ENCODE results near the gene C19orf85.

C19orf85 gene

DNA sequence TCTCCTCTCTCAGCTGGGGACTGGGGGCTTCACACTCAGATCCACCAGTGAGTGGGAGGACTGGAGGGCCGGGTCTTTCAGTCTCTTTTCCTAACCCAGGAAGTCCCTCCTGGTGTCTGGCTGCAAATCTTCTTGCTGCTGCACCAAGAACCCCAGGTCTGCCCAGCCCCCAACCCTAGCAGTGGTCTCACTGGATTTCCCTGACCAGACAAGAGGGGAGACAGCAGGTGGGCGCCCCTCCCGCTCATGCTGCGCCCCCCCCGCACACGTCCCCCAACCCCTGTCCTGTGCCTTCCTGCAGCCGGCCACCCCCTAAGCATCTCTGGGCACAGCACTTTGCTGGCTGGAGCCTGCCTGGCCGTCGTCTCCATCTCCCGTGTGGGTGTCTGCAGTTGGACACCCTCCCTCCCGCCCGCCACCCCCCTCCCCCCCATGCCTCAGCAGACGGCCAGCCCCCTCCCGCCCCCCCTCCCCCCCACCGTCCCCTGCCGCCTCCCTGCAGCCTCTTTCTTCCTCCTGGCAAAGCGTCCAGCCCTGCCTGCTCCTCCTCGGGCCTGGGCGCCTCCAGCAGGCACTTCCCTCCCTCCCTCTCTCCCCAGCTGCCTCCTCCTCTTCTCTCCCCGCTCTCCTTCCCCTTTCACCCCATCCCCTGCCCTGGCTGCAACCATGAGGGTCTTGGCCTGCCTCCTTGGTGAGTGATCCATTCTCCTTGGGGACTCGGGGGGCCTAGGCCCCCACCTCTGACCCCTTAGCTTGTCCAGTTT lies 23.6 kb upstream of the C19orf85 start, which contains the start of gene SSC5D:
SSC5D (plus strand) TSS at position 513 of the 764 bp plus-strand sequence; CDS start at position 667, 154 bp downstream.
- Histone ChIP-seq H3K27me3 (ENCODE audit: insufficient read depth, poor library complexity, severe bottlenecking) (peaks cover 15% of the 10 kb centered on the region), H3K4me3 (replicated peaks; ENCODE audit: insufficient read depth, low read length) (no peak within 1 kb of the TSS), H3K27ac (replicated peaks) (no peak within 1 kb of the TSS)
- TF ChIP-seq GABPA (IDR thresholded peaks at IDR 0.05; ENCODE audit: low read depth): no peak
- TF ChIP-seq, protein P1, sequence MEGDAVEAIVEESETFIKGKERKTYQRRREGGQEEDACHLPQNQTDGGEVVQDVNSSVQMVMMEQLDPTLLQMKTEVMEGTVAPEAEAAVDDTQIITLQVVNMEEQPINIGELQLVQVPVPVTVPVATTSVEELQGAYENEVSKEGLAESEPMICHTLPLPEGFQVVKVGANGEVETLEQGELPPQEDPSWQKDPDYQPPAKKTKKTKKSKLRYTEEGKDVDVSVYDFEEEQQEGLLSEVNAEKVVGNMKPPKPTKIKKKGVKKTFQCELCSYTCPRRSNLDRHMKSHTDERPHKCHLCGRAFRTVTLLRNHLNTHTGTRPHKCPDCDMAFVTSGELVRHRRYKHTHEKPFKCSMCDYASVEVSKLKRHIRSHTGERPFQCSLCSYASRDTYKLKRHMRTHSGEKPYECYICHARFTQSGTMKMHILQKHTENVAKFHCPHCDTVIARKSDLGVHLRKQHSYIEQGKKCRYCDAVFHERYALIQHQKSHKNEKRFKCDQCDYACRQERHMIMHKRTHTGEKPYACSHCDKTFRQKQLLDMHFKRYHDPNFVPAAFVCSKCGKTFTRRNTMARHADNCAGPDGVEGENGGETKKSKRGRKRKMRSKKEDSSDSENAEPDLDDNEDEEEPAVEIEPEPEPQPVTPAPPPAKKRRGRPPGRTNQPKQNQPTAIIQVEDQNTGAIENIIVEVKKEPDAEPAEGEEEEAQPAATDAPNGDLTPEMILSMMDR (IDR thresholded peaks at IDR 0.05; ENCODE audit: insufficient read depth, low read length): no peak
- TF ChIP-seq SPI1 (IDR thresholded peaks at IDR 0.05; ENCODE audit: borderline replicate concordance, low read depth): no peak
- TF ChIP-seq, protein P2, sequence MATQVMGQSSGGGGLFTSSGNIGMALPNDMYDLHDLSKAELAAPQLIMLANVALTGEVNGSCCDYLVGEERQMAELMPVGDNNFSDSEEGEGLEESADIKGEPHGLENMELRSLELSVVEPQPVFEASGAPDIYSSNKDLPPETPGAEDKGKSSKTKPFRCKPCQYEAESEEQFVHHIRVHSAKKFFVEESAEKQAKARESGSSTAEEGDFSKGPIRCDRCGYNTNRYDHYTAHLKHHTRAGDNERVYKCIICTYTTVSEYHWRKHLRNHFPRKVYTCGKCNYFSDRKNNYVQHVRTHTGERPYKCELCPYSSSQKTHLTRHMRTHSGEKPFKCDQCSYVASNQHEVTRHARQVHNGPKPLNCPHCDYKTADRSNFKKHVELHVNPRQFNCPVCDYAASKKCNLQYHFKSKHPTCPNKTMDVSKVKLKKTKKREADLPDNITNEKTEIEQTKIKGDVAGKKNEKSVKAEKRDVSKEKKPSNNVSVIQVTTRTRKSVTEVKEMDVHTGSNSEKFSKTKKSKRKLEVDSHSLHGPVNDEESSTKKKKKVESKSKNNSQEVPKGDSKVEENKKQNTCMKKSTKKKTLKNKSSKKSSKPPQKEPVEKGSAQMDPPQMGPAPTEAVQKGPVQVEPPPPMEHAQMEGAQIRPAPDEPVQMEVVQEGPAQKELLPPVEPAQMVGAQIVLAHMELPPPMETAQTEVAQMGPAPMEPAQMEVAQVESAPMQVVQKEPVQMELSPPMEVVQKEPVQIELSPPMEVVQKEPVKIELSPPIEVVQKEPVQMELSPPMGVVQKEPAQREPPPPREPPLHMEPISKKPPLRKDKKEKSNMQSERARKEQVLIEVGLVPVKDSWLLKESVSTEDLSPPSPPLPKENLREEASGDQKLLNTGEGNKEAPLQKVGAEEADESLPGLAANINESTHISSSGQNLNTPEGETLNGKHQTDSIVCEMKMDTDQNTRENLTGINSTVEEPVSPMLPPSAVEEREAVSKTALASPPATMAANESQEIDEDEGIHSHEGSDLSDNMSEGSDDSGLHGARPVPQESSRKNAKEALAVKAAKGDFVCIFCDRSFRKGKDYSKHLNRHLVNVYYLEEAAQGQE (IDR thresholded peaks at IDR 0.05; ENCODE audit: insufficient replicate concordance, low read depth): no peak
- TF ChIP-seq POLR2AphosphoS5 (IDR thresholded peaks at IDR 0.05; ENCODE audit: low read depth): no peak
- peak; percentile 29 to 35 for DNase-seq (ENCODE audit: low read depth in 1 of 2, low spot score in 1 of 2)

DNA sequence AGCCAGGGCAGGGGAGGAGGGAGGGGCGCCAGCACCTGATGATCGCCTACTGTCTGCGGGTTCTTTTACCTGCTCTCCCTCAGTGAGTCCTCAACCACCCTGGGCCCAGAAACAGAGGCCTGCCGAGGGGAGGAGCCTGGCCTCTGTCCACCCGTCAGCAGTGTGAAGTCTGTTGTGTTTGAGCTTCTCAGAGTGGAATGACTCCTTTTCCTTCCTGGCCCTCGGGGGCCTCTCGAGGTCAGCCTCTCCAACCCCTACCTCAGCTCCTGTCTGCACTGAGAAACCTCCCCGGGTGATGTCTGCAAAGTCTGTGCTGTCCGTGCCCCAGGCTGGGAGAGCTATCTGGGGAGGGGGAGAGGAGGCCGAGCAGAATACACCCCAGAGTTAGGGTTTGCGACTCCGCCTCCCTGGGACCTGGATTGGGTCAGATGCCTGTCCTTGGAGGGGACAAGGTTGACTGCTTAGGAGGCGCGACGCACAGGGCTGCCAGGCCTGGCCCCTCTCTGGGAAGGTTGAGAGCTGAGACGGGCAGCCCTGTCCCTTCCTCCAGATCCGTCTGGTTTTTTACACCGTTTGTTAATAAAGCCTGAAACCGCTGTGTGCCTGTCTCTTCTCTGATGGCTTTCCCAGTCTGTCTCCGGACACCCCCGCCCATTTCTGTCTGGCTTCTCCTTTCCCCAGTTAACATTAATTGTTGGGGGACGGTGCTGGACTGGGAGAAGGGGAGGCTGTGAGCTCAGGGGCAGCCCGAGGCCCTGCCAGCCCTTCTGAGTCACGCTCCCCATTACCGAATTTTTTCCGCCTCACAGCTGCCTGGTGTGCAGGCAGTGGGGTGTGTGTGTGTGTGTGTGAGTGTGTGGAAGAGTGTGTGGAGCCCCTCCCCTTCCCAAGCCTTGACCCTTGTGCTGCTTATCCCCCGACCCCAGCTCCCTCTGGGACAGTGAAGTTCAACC lies 22.7 kb upstream of the C19orf85 start:
- no peak overlapping the region for H3K4me3 ChIP-seq (replicated peaks; ENCODE audit: insufficient read depth, low read length)
- peak; percentile 13 to 51 for DNase-seq (ENCODE audit: low read depth in 1 of 2, low spot score in 1 of 2)
- TF ChIP-seq SPI1 (IDR thresholded peaks at IDR 0.05; ENCODE audit: borderline replicate concordance, low read depth) (no peak), GABPA (IDR thresholded peaks at IDR 0.05; ENCODE audit: low read depth) (no peak), POLR2AphosphoS5 (IDR thresholded peaks at IDR 0.05; ENCODE audit: low read depth) (no peak)
- TF ChIP-seq, protein P2 (IDR thresholded peaks at IDR 0.05; ENCODE audit: insufficient replicate concordance, low read depth): no peak
- TF ChIP-seq, protein P1 (IDR thresholded peaks at IDR 0.05; ENCODE audit: insufficient read depth, low read length): no peak
- H3K27ac ChIP-seq (replicated peaks): no peak overlapping the region
- H3K27me3 ChIP-seq (ENCODE audit: insufficient read depth, poor library complexity, severe bottlenecking): peaks cover 8% of the 10 kb centered on the region

DNA sequence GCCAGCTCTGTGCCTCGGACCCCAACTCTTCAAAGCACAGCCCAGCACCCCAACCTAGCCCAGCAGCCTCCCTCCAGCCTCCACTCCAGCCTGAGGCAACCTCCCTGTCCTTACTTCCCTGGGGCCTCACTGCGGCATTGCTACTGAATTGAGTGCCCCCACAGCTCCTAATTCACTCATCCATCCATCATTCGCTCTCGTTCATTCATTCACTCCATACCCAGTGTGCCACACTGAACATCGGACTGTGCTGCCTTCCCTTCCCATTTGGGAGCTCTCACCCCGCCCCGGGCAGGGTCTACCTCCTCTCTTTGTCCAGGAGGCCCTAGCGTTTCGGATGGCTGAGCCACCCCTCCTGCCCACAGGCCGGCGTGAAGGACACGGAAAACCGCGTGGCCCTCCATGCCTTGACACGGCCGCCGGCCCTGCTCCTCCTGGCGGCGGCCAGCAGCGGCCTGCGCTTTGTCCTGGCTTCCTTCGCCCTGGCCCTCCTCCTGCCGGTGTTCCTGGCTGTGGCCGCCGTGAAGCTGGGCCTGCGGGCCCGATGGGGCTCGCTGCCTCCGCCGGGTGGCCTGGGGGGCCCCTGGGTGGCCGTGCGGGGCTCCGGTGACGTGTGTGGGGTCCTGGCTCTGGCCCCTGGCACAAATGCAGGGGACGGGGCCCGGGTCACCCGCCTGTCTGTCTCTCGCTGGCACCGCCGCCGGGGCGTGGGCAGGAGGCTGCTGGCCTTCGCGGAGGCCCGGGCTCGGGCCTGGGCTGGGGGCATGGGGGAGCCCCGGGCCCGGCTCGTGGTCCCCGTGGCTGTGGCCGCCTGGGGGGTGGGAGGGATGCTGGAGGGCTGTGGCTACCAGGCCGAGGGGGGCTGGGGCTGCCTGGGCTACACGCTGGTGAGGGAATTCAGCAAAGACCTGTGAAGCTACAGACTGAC lies 21.8 kb upstream of the C19orf85 start:
- no peaks in the 10 kb centered on the region for H3K27me3 ChIP-seq (ENCODE audit: insufficient read depth, poor library complexity, severe bottlenecking)
- DNase-seq (ENCODE audit: low read depth in 1 of 2, low spot score in 1 of 2): no peak
- H3K27ac ChIP-seq (replicated peaks): no peak overlapping the region
- no peak overlapping the region for H3K4me3 ChIP-seq (replicated peaks; ENCODE audit: insufficient read depth, low read length)
- TF ChIP-seq POLR2AphosphoS5 (IDR thresholded peaks at IDR 0.05; ENCODE audit: low read depth): no peak
- no peak for TF ChIP-seq SPI1 (IDR thresholded peaks at IDR 0.05; ENCODE audit: borderline replicate concordance, low read depth)
- TF ChIP-seq, protein P1 (IDR thresholded peaks at IDR 0.05; ENCODE audit: insufficient read depth, low read length): no peak
- TF ChIP-seq, protein P2 (IDR thresholded peaks at IDR 0.05; ENCODE audit: insufficient replicate concordance, low read depth): no peak
- no peak for TF ChIP-seq GABPA (IDR thresholded peaks at IDR 0.05; ENCODE audit: low read depth)
